Measurements from ENCODE around the gene SLC22A3. TPM values are rescaled to one million over a fixed set of nuclear protein-coding genes. Genes with fewer than 3 reads are reported as not detected.

Gene SLC22A3
- polyA plus RNA-seq, 2 of the 4 experiments (the other 2 are of a cell fraction) = 44.9 to 57.4 TPM

GRCh38 chr6:160420969-160421556 is 72.9 kb downstream of the SLC22A3 start:
- DNase-seq (ENCODE audit: low read depth in 1 of 2, low spot score in 1 of 2) (no peak), ATAC-seq (no peak; a peak in 1 of 6 replicates), FAIRE-seq (no peak)
- ChIA-PET POLR2A (no interaction called here), CTCF (no interaction called here)
- Histone ChIP-seq H3K4me1 (peaks cover 10% of the 10 kb centered on the region), H3K27ac (no peak overlapping the region), H3K9me3 (no peaks in the 10 kb centered on the region), H3K4me2 (no peak overlapping the region), H3K4me3 (no peak overlapping the region)
- 92% methylated on average over 5 of the region's 7 CpGs for WGBS (ENCODE audit: missing lambda C conversion rate)
- TF ChIP-seq ZC3H11A (IDR thresholded peaks at IDR 0.05) = no peak
- TF ChIP-seq EP300 (IDR thresholded peaks at IDR 0.05) = no peak
- no peak for TF ChIP-seq JUNB (IDR thresholded peaks at IDR 0.05)
- TF ChIP-seq HDAC2 (IDR thresholded peaks at IDR 0.05) = no peak
- TF ChIP-seq RAD21 (conservative IDR thresholded peaks at IDR 0.05 in 1 of 2, IDR thresholded peaks at IDR 0.05 in 1 of 2) = no peak
- TF ChIP-seq EHF (CRISPR knock-in tag; IDR thresholded peaks at IDR 0.05) = no peak
- TF ChIP-seq PHF8 (IDR thresholded peaks at IDR 0.05; ENCODE audit: borderline replicate concordance, low read depth) = no peak

- 99% methylated on average over 5 of the region's 5 CpGs for WGBS (ENCODE audit: missing lambda C conversion rate)
- Histone ChIP-seq H3K9me3 (no peaks in the 10 kb centered on the region), H3K4me1 (peaks cover 10% of the 10 kb centered on the region), H3K27ac (no peak overlapping the region), H3K4me3 (no peak overlapping the region), H3K4me2 (no peak overlapping the region)
- ATAC-seq (no peak), DNase-seq (ENCODE audit: low read depth in 1 of 2, low spot score in 1 of 2) (no peak), FAIRE-seq (no peak)
- ChIA-PET CTCF (no interaction called here), POLR2A (no interaction called here)
- TF ChIP-seq SMC3 (IDR thresholded peaks at IDR 0.05) (no peak), ZSCAN20 (CRISPR knock-in tag; IDR thresholded peaks at IDR 0.05) (no peak), ATOH8 (CRISPR knock-in tag; IDR thresholded peaks at IDR 0.05; ENCODE audit: low read depth) (no peak), FOSL2 (IDR thresholded peaks at IDR 0.05) (no peak), FOSL2 (CRISPR knock-in tag; IDR thresholded peaks at IDR 0.05) (no peak), RFX5 (IDR thresholded peaks at IDR 0.05) (no peak), GATA3 (IDR thresholded peaks at IDR 0.05; ENCODE audit: borderline replicate concordance) (no peak), HES2 (IDR thresholded peaks at IDR 0.05) (no peak)
Measured at GRCh38 chr6:160421854-160422253, 73.7 kb downstream of the SLC22A3 start.

GRCh38 chr6:160424256-160424655 is 76.1 kb downstream of the SLC22A3 start:
- H3K9me3 ChIP-seq = no peaks in the 10 kb centered on the region
- no peak for FAIRE-seq
- ChIA-PET CTCF (no interaction called here), POLR2A (no interaction called here)
- no peak overlapping the region for H3K4me2 ChIP-seq
- no peak overlapping the region for H3K4me3 ChIP-seq
- no peak for DNase-seq (ENCODE audit: low read depth in 1 of 2, low spot score in 1 of 2)
- TF ChIP-seq EHMT2 (IDR thresholded peaks at IDR 0.05; ENCODE audit: low read depth) (no peak), FOSL2 (IDR thresholded peaks at IDR 0.05) (no peak), FOSL2 (CRISPR knock-in tag; IDR thresholded peaks at IDR 0.05) (peak; percentile 33; the same call in 1 of the 2 replicates), RARB (CRISPR knock-in tag; IDR thresholded peaks at IDR 0.05) (no peak), E2F6 (IDR thresholded peaks at IDR 0.05; ENCODE audit: borderline replicate concordance, low read depth) (no peak), RAD21 (conservative IDR thresholded peaks at IDR 0.05 in 1 of 2, IDR thresholded peaks at IDR 0.05 in 1 of 2) (no peak), ELK1 (IDR thresholded peaks at IDR 0.05; ENCODE audit: low read depth, low read length) (no peak), ZFP36 (IDR thresholded peaks at IDR 0.05; ENCODE audit: borderline replicate concordance, partially characterized antibody) (no peak)
- ATAC-seq = no peak
- peaks cover 23% of the 10 kb centered on the region for H3K4me1 ChIP-seq
- peak overlapping the region in 1 of 2 experiments; percentile 28; a peak in 1 of 6 replicates for H3K27ac ChIP-seq
